ENCODE results near the gene SNED1.
A peak's percentile ranks its signal among the peaks of the same experiment; 100 is the strongest.

Gene SNED1

DNA sequence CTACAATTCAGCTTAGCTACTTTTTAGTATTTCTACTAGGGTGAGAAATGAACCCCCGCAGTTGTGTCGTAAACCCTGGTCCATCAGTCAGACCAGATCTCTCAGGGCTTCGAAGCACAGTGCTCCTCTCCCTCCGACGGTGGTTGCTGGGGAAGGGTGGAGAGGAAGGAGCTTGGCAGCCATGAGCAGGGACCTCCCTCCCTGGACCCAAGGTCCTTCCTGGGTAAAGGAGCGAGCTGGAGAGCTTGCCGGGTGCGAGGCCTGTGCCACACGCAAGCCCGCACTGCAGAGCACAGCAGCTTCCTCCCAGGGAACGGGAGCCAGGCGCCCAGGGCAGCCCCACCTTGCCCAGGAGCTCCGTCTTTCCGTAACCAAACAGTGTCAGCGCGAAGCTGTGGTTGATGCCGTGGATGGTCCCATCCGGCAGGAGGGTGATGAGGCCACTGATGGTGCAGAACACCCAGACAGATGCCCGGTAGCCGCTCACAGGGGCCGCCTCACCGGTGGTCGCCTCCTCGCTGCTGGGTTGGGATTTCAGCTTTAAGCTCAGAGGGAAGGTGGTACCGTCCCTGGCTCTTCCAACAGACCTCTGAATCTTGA, 138.3 kb downstream of the SNED1 start:
- Mint-ChIP-seq H3K9me3 (no peaks in the 10 kb centered on the region), H3K27me3 (no peaks in the 10 kb centered on the region)
- ATAC-seq, result peak; percentile 18

GRCh38 chr2:241137276-241138190, 139.1 kb downstream of the SNED1 start:
- Mint-ChIP-seq H3K27me3 (no peaks in the 10 kb centered on the region), H3K27ac (peak overlapping the region in 1 of 2 donors; percentile 36), H3K4me3 (no peak overlapping the region), H3K9me3 (no peaks in the 10 kb centered on the region), H3K4me1 (peaks cover 5% of the 10 kb centered on the region)
- ATAC-seq (peak; percentile 26), DNase-seq (no peak)

More for the DNA sequence above, 138.3 kb downstream of the SNED1 start:
- Mint-ChIP-seq H3K4me3 (no peak overlapping the region), H3K4me1 (peaks cover 5% of the 10 kb centered on the region), H3K27ac (no peak overlapping the region)
- DNase-seq, result no peak

DNA sequence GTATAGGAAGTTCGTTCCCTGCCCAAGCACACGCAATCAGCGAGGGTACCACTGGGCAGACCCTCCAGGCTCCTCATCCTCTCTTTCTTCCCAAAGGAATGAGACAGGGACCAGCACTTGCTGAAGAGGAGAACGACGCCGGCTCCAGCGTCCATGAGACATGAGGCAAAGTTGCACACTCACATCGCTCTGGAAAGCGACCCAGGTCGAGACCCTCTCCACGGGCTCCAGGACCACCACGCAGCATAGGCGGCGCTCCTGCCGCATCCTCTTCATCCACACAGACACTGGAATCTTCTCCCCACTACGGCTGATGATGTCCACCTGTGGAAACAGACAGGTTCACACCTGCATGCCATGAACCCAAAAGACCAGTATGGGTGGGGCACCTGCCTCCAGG, 140.1 kb downstream of the SNED1 start:
- DNase-seq (no peak), ATAC-seq (no peak)
- Mint-ChIP-seq H3K27ac (no peak overlapping the region), H3K27me3 (no peaks in the 10 kb centered on the region), H3K4me3 (no peak overlapping the region), H3K9me3 (no peaks in the 10 kb centered on the region), H3K4me1 (no peaks in the 10 kb centered on the region)

DNA sequence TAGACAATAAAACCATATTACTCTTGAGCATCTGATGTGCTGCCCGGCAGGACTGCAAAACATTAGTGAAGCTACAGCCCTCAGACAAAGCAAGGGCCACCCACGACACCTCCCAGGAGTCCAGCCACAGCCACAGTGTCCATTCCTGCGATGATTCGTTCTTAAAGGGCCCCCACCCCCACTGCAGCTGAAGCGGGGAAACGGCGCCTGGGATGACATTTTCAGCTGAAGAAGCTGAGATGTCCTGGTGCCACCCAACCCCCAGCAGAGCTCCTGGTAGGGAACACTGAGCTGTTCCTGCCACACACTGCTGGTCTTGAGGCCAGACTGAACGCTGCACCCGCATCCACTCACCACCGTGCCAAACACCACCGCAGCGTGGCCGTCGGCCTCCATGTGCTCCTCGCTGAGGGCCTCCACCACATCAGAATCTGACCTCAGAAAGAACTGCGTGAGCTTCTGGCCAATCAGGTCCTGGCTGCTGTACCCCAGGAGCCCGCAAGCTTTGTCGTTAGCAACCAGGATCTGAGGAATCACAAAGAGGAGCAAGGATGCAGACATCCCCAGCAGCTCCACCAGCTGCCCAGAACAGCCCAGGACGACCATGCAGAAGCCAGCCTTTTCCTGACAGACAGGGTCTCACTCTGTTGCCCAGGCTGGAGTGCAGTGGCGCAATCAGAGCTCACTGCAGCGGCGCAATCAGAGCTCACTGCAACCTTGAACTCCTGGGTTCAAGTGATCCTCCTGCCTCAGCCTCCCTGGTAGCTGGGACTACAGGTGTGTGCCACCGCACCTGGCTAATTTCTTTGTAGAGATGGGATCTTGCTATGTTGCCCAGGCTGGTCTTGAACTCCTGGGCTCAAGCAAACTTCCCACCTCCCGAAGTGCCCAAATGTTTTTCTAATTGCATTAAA, 141.4 kb downstream of the SNED1 start:
- H3K27me3 Mint-ChIP-seq, result no peaks in the 10 kb centered on the region
- no peaks in the 10 kb centered on the region for H3K9me3 Mint-ChIP-seq
- H3K27ac Mint-ChIP-seq, result peak overlapping the region in 1 of 2 donors; percentile 81
- no peak for ATAC-seq
- H3K4me1 Mint-ChIP-seq, result no peaks in the 10 kb centered on the region
- H3K4me3 Mint-ChIP-seq, result no peak overlapping the region
- DNase-seq, result no peak

GRCh38 chr2:241140445-241140840, 142.0 kb downstream of the SNED1 start:
- peak overlapping the region in 1 of 2 donors; percentile 81 for H3K27ac Mint-ChIP-seq
- no peak for DNase-seq
- H3K4me3 Mint-ChIP-seq, result no peak overlapping the region
- H3K4me1 Mint-ChIP-seq, result no peaks in the 10 kb centered on the region
- no peak for ATAC-seq
- H3K27me3 Mint-ChIP-seq, result no peaks in the 10 kb centered on the region
- no peaks in the 10 kb centered on the region for H3K9me3 Mint-ChIP-seq

- Mint-ChIP-seq H3K27ac (peak overlapping the region in 1 of 2 donors; percentile 52), H3K4me1 (no peaks in the 10 kb centered on the region), H3K9me3 (no peaks in the 10 kb centered on the region), H3K4me3 (no peak overlapping the region), H3K27me3 (no peaks in the 10 kb centered on the region)
- ATAC-seq, result no peak
- DNase-seq, result no peak
Observed at GRCh38 chr2:241141214-241141770, 142.9 kb downstream of the SNED1 start.

GRCh38 chr2:241142063-241142462, 143.6 kb downstream of the SNED1 start:
- no peak for ATAC-seq

GRCh38 chr2:241142593-241142992, 144.2 kb downstream of the SNED1 start:
- H3K27me3 Mint-ChIP-seq, result no peaks in the 10 kb centered on the region
- no peak overlapping the region for H3K4me3 Mint-ChIP-seq
- ATAC-seq, result no peak
- peaks cover 5% of the 10 kb centered on the region for H3K4me1 Mint-ChIP-seq
- no peaks in the 10 kb centered on the region for H3K9me3 Mint-ChIP-seq
- H3K27ac Mint-ChIP-seq, result no peak overlapping the region
- no peak for DNase-seq

More at GRCh38 chr2:241142063-241142462, 143.6 kb downstream of the SNED1 start:
- H3K4me1 Mint-ChIP-seq, result peaks cover 5% of the 10 kb centered on the region
- peak overlapping the region in 1 of 2 donors; percentile 41 for H3K27ac Mint-ChIP-seq
- H3K9me3 Mint-ChIP-seq, result no peaks in the 10 kb centered on the region
- no peaks in the 10 kb centered on the region for H3K27me3 Mint-ChIP-seq
- H3K4me3 Mint-ChIP-seq, result no peak overlapping the region
- DNase-seq, result no peak
